Right lobe of liver (tissue), 6 donors: ENCODE results near the gene C12orf60. TPM values are rescaled to one million over a fixed set of nuclear protein-coding genes. Genes with fewer than 3 reads are reported as not detected.

Source experiments
- ATAC-seq, 4 donors: fragments of 200-7000 bp; cut with Tn5 transposase; one replicate each; pipeline ENCODE4 v1.9.1; 2020; ENCODE audit warnings: mild to moderate bottlenecking in 4 of 4, moderate library complexity in 4 of 4
- DNase-seq, 3 donors: peaks; one replicate each; pipeline ENCODE4 v3.0.0-alpha.2; 2020
- H3K27ac ChIP-seq, 3 donors: fragments of 200-600 bp; one replicate each; pipeline ENCODE4 v1.8.0; 2022
- H3K27me3 ChIP-seq, 2 donors: fragments of 200-600 bp; one replicate each; pipeline ENCODE4 v1.8.0; 2022
- H3K36me3 ChIP-seq, 4 donors: fragments of 200-600 bp; sonication (generic) in 1 of 4; one replicate each; pipeline versions ENCODE4 v1.5.1 to v1.8.0; 2017 to 2022; ENCODE audit warnings: control low read depth in 1 of 4
- H3K4me1 ChIP-seq, 4 donors: fragments of 200-600 bp; sonication (generic) in 1 of 4; one replicate each; pipeline versions ENCODE4 v1.5.1 to v1.8.0; 2017 to 2022; ENCODE audit warnings: control low read depth in 1 of 4
- H3K4me3 ChIP-seq, 3 donors: fragments of 200-600 bp; one replicate each; pipeline ENCODE4 v1.8.0; 2022
- H3K9me3 ChIP-seq, 4 donors: fragments of 200-600 bp; sonication (generic) in 1 of 4; one replicate each; pipeline versions ENCODE4 v1.5.1 to v1.8.0; 2017 to 2022; ENCODE audit warnings: control low read depth in 1 of 4
- POLR2A ChIP-seq: fragments of 450-650 bp; IDR thresholded peaks from one replicate; pipeline ENCODE4 v1.6.1; 2017; ENCODE audit warnings: antibody characterized with exemption, mild to moderate bottlenecking
- WGBS: methylation state at CpG from one replicate; pipeline ENCODE4 v1.1.6; 2018; ENCODE audit warnings: low coverage, low lambda C conversion rate; ENCODE audit not compliant: insufficient coverage; ENCODE audit errors: missing lambda C conversion rate; 5-methylcytosine and 5-hydroxymethylcytosine counted together
- intact Hi-C, 2 donors: fragments of 100-400 bp; cut with DNase I; formaldehyde crosslinking; loops; one replicate each; pipeline versions ENCODE4 v1.11.2 to v1.14.1; 2022
- total RNA-seq, 6 experiments: library from RNA; depleted of rRNA in 2 of 6; stranded (reverse); fragments of >200 nt in 2 of 6; fragmentation: NEBNext Ultra II Directional in 3 of 6; extraction: Animal tissue kit (Norgen Biotek cat#: 25700) in 3 of 6; gene quantifications; one replicate each; pipeline versions ENCODE4 v1.1.0 to v1.2.4, GENCODE V29; 2016 to 2023
- TF ChIP-seq, protein P1 (sequence below), 4 donors: fragments of 200-600 bp in 3 of 4; fragments of 450-650 bp in 1 of 4; IDR thresholded peaks; one replicate each; pipeline versions ENCODE4 v1.5.1 to v1.8.0; 2016 to 2022; ENCODE audit warnings: antibody characterized with exemption in 4 of 4, mild to moderate bottlenecking in 2 of 4
- donor health status: DM: no; HTN: yes; CAD: no.
- donor health status: DM: no; HTN: no; CAD: no.
- donor health status: DM: no; HTN: no; CAD: no.
- donor health status: DM: no; HTN: yes; CAD: no.
- donor health status: DM: no; HTN: yes; CAD: no.

C12orf60 gene
- total RNA-seq, 6 experiments from 2014 or later, result 0.37 to 0.91 (median 0.74) TPM

DNA sequence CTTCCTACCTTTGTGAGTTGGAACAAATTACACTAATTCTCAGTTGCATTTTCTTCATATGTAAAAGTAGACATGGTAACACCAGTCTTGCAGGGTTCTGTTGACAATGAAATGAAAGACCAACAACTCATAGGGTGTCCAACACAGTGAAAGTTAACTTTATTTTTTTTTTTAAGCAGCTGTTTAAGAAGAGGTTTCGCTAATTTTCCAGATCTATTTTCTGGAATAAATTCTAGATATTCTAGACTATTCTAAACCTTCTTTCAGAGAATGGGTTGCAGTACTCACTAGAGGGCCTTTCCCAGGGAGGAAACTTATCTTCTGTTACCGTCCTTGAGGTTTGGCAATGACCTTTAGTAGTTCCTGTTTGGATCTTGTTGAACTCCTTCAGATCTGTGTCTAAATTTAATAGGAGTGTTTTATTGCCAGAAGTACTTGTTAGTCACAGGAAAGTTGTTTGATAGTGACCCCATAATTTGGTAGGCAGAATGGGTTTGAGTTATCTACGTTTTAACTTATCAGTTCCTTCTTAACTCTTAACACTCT lies 42.6 kb downstream of the C12orf60 start:
- intact Hi-C loops, result loop anchor here (10.0 kb wide), 1 partner anchor 149 kb away; no protein-coding TSS in a partner anchor
- DNase-seq (no peak), ATAC-seq (no peak)
- TF ChIP-seq, protein P1, sequence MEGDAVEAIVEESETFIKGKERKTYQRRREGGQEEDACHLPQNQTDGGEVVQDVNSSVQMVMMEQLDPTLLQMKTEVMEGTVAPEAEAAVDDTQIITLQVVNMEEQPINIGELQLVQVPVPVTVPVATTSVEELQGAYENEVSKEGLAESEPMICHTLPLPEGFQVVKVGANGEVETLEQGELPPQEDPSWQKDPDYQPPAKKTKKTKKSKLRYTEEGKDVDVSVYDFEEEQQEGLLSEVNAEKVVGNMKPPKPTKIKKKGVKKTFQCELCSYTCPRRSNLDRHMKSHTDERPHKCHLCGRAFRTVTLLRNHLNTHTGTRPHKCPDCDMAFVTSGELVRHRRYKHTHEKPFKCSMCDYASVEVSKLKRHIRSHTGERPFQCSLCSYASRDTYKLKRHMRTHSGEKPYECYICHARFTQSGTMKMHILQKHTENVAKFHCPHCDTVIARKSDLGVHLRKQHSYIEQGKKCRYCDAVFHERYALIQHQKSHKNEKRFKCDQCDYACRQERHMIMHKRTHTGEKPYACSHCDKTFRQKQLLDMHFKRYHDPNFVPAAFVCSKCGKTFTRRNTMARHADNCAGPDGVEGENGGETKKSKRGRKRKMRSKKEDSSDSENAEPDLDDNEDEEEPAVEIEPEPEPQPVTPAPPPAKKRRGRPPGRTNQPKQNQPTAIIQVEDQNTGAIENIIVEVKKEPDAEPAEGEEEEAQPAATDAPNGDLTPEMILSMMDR (IDR thresholded peaks at IDR 0.05), result no peak
- no peak for TF ChIP-seq POLR2A
- no peaks in the 10 kb centered on the region for H3K36me3 ChIP-seq
- H3K27ac ChIP-seq, result no peak overlapping the region
- WGBS, result 45% methylated on average over 3 of the region's 3 CpGs
- peaks cover 0 to 14% (median 0%) of the 10 kb centered on the region in 4 donors for H3K4me1 ChIP-seq
- no peaks in the 10 kb centered on the region for H3K9me3 ChIP-seq
- H3K27me3 ChIP-seq, result no peaks in the 10 kb centered on the region
- H3K4me3 ChIP-seq, result no peak overlapping the region

DNA sequence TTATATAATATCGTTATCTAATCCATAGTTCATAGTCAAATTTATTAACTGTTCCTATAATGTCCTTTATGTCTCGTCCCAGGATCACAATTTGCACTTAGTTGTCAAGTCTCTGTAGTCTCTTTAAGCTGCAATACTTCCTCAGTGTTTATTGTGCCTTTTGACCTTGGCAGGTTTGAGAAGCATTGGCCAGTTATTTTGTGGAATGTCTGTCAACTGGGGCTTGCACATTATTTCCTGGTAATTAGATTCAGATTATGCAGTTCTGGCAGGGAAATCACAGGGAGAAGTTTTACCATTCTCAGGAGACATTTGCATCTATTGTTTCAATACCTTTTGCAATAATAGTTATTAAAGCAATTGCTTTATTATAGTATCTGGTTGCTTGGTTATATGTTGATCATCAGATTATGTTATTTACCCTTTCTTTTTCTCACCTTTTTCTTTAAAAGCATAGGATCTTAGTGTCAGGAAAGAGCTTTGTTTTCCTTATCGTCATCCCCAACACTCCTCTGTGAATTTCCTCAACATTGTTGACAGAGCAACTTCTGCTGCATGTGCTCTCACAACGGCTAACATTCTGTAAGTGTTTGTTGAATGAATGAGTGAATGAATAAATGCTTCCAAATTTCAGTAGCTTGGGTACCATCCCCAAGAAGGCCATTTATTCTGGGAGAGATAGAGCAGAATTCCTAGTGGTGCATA lies 43.6 kb downstream of the C12orf60 start:
- TF ChIP-seq, protein P1 (IDR thresholded peaks at IDR 0.05), result no peak
- no peak for TF ChIP-seq POLR2A
- Histone ChIP-seq H3K4me3 (no peak overlapping the region), H3K36me3 (no peaks in the 10 kb centered on the region), H3K9me3 (no peaks in the 10 kb centered on the region), H3K27me3 (no peaks in the 10 kb centered on the region), H3K27ac (no peak overlapping the region), H3K4me1 (peaks cover 0 to 12% (median 0%) of the 10 kb centered on the region in 4 donors)
- no peak for DNase-seq
- intact Hi-C loops, result loop anchor here (10.0 kb wide), 1 partner anchor 148 kb away; no protein-coding TSS in a partner anchor
- 53% methylated on average over 4 of the region's 4 CpGs for WGBS
- peak in 1 of 4 donors; percentile 11 for ATAC-seq

DNA sequence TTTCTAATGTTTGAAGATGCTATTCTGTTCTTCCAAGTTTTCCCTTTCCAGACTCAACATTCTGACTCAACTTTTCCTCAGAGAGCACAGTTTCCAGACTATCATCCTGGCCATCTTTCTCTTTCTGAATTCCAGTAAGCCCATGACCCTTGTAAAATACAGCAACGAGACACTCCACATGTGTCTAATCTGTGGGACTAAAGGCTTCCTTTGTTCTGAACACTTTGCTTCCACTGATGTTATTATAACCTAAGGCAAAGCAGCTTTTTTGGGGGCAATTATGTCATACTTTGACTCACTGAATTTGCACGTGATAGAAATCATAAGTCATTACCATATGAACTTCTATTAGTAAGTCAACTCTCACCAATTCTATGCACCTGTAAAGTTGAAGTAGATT lies 46.2 kb downstream of the C12orf60 start:
- H3K4me3 ChIP-seq, result no peak overlapping the region
- intact Hi-C loops, result loop anchor here (10.0 kb wide), 1 partner anchor 145 kb away; no protein-coding TSS in a partner anchor
- ATAC-seq (no peak), DNase-seq (no peak)
- no peaks in the 10 kb centered on the region for H3K9me3 ChIP-seq
- no peak for TF ChIP-seq POLR2A
- TF ChIP-seq, protein P1 (IDR thresholded peaks at IDR 0.05), result no peak
- H3K27me3 ChIP-seq, result no peaks in the 10 kb centered on the region
- no peak overlapping the region for H3K27ac ChIP-seq
- H3K4me1 ChIP-seq, result peaks cover 0 to 4% (median 0%) of the 10 kb centered on the region in 4 donors
- H3K36me3 ChIP-seq, result no peaks in the 10 kb centered on the region
- WGBS, result 65% methylated on average over 2 of the region's 2 CpGs

DNA sequence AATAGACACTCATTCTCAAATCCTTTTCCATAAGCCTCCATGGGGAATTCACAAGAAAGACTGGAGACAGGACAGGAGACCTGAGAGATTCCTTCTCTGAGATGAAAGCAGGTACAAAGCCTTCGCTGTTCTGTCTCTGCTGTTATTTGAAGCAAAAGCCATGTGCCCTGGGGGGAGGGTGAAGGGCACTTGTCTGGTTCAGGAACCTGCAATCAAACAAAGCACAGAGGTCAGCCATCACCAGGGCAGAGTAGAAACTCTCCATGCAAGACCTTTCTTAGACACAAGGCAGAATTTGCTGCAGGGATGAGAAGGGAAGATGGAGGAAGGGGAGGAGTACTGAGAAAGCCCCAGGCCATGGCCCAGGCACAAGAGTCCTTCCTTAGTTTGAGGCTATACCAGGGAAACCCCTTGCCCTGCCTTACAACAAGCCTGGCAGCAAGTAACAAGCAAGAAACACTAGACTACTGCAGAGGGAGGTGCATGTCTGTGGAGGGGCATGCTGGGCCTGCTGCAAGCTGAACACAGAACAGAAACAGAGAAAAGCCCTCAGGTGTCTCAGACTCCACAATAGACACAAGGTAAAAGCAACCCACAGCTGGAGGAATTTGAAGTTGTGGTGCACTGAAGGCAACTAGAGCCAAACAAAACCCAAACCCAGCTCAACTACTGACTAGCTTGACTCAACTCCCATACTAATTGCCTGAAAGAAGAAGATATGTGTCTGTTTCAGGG lies 47.6 kb downstream of the C12orf60 start:
- Histone ChIP-seq H3K27ac (no peak overlapping the region), H3K36me3 (no peaks in the 10 kb centered on the region), H3K4me1 (peaks cover 0 to 4% (median 0%) of the 10 kb centered on the region in 4 donors), H3K9me3 (no peaks in the 10 kb centered on the region), H3K27me3 (no peaks in the 10 kb centered on the region), H3K4me3 (no peak overlapping the region)
- ATAC-seq, result no peak
- no peak for DNase-seq
- intact Hi-C loops, result no loop called here
- WGBS, result 75% methylated on average over 1 of the region's 1 CpG
- TF ChIP-seq, protein P1 (IDR thresholded peaks at IDR 0.05), result no peak
- no peak for TF ChIP-seq POLR2A
